ENCODE measurements around the gene TPCN2.

Gene TPCN2

GRCh38 chr11:69153661-69154060 lies 104.9 kb downstream of the TPCN2 start:
- DNase-seq = peak; percentile 34

GRCh38 chr11:69154211-69154913 lies 105.6 kb downstream of the TPCN2 start:
- no peak for DNase-seq

GRCh38 chr11:69154938-69155301 lies 106.2 kb downstream of the TPCN2 start:
- DNase-seq = no peak

GRCh38 chr11:69155302-69156234 lies 106.8 kb downstream of the TPCN2 start, which contains the start of gene SMIM38:
Gene SMIM38 (plus strand): TSS chr11:69155935. CDS start chr11:69157847, 1,912 bp downstream.
- peak; percentile 43 for DNase-seq

GRCh38 chr11:69156235-69156639 lies 107.5 kb downstream of the TPCN2 start:
- DNase-seq = no peak

- no peak for DNase-seq
Measured at GRCh38 chr11:69156673-69157155, 108.0 kb downstream of the TPCN2 start.

- peak; percentile 93 for DNase-seq
Measured at GRCh38 chr11:69157156-69157821, 108.6 kb downstream of the TPCN2 start.

- DNase-seq = no peak
Measured at GRCh38 chr11:69157822-69158231, 109.1 kb downstream of the TPCN2 start.

- DNase-seq = no peak
Measured at GRCh38 chr11:69158301-69159149, 109.8 kb downstream of the TPCN2 start.

- no peak for DNase-seq
Measured at GRCh38 chr11:69159150-69159852, 110.6 kb downstream of the TPCN2 start.

GRCh38 chr11:69160296-69161116 lies 111.8 kb downstream of the TPCN2 start:
- DNase-seq = no peak

GRCh38 chr11:69161117-69161407 lies 112.3 kb downstream of the TPCN2 start:
- no peak for DNase-seq

GRCh38 chr11:69162505-69162904 lies 113.8 kb downstream of the TPCN2 start:
- DNase-seq = no peak

GRCh38 chr11:69163842-69164241 lies 115.1 kb downstream of the TPCN2 start:
- DNase-seq = no peak

- no peak for DNase-seq
Measured at GRCh38 chr11:69164824-69165223, 116.1 kb downstream of the TPCN2 start.

GRCh38 chr11:69165775-69166174 lies 117.0 kb downstream of the TPCN2 start:
- no peak for DNase-seq

- peak; percentile 33 for DNase-seq
Measured at GRCh38 chr11:69166218-69167115, 117.7 kb downstream of the TPCN2 start.

GRCh38 chr11:69167130-69167915 lies 118.6 kb downstream of the TPCN2 start:
- no peak for DNase-seq

Measured in retina (tissue), 1 donor.